ENCODE results near the gene SPOP. TPM values are rescaled to one million over a fixed set of nuclear protein-coding genes. Genes with fewer than 3 reads are reported as not detected.

SPOP gene
- total and polyA plus RNA-seq, 4 donors = 70.3 to 106 (median 78.4) TPM

DNA sequence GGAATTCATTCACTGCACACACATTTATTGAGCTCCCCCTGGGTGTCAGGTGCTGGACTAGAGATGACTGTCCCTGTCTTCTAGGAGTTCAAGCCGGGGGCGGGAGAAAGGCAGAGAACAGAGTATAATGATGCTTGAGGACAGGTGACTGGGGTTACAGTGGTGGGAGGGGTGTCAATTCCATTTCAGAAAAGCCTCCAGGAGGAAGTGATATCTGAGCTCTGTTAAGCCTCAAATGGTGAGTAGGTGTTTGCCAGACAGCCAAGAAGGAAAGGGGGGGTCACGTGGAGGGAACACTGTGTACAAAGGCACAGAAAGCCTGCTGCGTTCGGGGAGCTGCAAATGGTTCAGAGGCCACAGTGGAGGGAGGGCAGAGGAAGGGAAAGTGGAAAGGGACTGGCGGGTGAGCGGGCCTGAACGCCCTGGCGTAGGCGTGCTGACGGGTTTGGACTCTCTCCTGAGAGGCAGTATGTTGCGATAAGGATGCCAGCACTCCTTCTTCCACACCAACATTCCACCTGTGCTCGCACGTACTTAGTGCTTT, 111.9 kb downstream of the SPOP start:
- H3K27me3 ChIP-seq (ENCODE audit: control insufficient read depth, insufficient read depth, low read length) = peaks cover 37% of the 10 kb centered on the region
- no peaks in the 10 kb centered on the region for H3K9me3 ChIP-seq (ENCODE audit: control insufficient read depth, insufficient read depth, low read length)
- H3K4me1 ChIP-seq (ENCODE audit: control insufficient read depth, insufficient read depth, low read length) = peaks cover 22% of the 10 kb centered on the region
- H3K4me3 ChIP-seq (ENCODE audit: low read depth, low read length) = no peak overlapping the region
- H3K36me3 ChIP-seq (ENCODE audit: control insufficient read depth, insufficient read depth, low read length) = no peaks in the 10 kb centered on the region
- H3K27ac ChIP-seq (ENCODE audit: low read depth, low read length) = no peak overlapping the region
- no peak for DNase-seq (ENCODE audit: low read depth in 4 of 6, low spot score in 6 of 6)
- WGBS (ENCODE audit: insufficient coverage) = 21% methylated on average over 6 of the region's 14 CpGs

DNA sequence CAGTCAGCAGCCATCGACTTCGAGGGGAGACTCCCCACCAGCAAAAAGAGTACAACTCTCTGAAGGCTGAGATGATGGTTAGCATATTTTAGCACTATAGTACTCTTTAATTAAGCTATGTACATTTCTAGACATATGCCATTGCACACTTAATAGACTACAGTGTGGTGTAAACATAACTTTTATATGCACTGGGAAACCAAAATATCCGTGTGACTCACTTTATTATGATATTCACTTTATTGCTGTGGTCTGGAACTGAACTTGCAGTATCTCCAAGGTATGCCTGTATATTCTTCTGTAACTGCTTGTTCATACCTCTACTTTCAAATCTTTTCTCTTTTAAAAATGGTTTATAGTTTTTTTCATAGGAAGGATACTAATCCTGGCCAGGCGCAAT, 113.3 kb downstream of the SPOP start:
- Histone ChIP-seq H3K4me1 (ENCODE audit: control insufficient read depth, insufficient read depth, low read length) (peaks cover 12% of the 10 kb centered on the region), H3K27ac (ENCODE audit: low read depth, low read length) (no peak overlapping the region), H3K27me3 (ENCODE audit: control insufficient read depth, insufficient read depth, low read length) (peaks cover 26% of the 10 kb centered on the region), H3K36me3 (ENCODE audit: control insufficient read depth, insufficient read depth, low read length) (no peaks in the 10 kb centered on the region), H3K4me3 (ENCODE audit: low read depth, low read length) (no peak overlapping the region), H3K9me3 (ENCODE audit: control insufficient read depth, insufficient read depth, low read length) (no peaks in the 10 kb centered on the region)
- no peak for DNase-seq (ENCODE audit: low read depth in 4 of 6, low spot score in 6 of 6)
- WGBS (ENCODE audit: insufficient coverage) = 100% methylated on average over 1 of the region's 4 CpGs

- peaks cover 21% of the 10 kb centered on the region for H3K4me1 ChIP-seq (ENCODE audit: control insufficient read depth, insufficient read depth, low read length)
- H3K9me3 ChIP-seq (ENCODE audit: control insufficient read depth, insufficient read depth, low read length) = no peaks in the 10 kb centered on the region
- H3K36me3 ChIP-seq (ENCODE audit: control insufficient read depth, insufficient read depth, low read length) = no peaks in the 10 kb centered on the region
- no peak overlapping the region for H3K27ac ChIP-seq (ENCODE audit: low read depth, low read length)
- peak in 2 of 6 donors; percentile 69 to 77 for DNase-seq (ENCODE audit: low read depth in 4 of 6, low spot score in 6 of 6)
- peaks cover 2% of the 10 kb centered on the region for H3K27me3 ChIP-seq (ENCODE audit: control insufficient read depth, insufficient read depth, low read length)
- no peak overlapping the region for H3K4me3 ChIP-seq (ENCODE audit: low read depth, low read length)
- WGBS (ENCODE audit: insufficient coverage) = 21% methylated on average over 8 of the region's 9 CpGs
These were observed 120.4 kb downstream of the SPOP start for GRCh38 chr17:49557312-49558024.

DNA sequence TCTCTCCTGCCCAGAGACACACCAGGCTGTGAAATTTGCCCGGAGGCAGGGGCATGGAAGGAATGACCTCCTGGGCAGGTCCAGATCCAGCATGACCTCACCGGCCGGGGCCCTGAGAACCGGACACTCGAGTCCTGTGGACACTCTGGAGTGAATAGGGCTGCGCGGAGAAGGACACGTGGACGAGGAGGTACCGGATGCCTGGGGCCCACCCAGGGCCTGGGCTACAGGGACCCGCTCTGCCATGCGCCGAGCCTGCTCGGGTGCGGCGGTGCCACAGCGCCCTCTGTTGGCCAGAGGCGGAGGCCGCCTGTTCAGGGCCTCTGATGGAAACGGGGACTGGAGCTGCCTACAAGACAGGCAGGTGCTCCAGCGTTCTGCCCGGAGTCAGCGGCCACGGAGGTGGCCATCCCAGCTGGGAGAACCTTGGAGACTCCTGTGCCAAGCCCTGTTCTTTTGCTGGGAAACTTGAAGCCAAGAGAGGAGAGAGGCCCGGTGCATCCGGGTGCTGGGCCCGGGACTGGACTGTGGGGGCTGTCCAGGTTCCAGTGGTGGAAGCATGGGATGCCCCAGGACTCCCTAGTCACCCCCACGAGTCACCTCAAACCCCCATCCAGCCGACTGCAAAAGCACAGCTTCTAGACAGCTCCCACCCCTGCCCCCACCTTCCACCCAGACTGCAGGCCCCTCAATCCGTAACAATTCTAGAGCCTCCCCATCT, 121.5 kb downstream of the SPOP start:
- H3K4me3 ChIP-seq (ENCODE audit: low read depth, low read length) = no peak overlapping the region
- peaks cover 28% of the 10 kb centered on the region for H3K4me1 ChIP-seq (ENCODE audit: control insufficient read depth, insufficient read depth, low read length)
- no peak overlapping the region for H3K27ac ChIP-seq (ENCODE audit: low read depth, low read length)
- peak in 3 of 6 donors; percentile 54 to 87 (median 86) for DNase-seq (ENCODE audit: low read depth in 4 of 6, low spot score in 6 of 6)
- H3K27me3 ChIP-seq (ENCODE audit: control insufficient read depth, insufficient read depth, low read length) = peaks cover 2% of the 10 kb centered on the region
- H3K36me3 ChIP-seq (ENCODE audit: control insufficient read depth, insufficient read depth, low read length) = no peaks in the 10 kb centered on the region
- 18% methylated on average over 30 of the region's 30 CpGs for WGBS (ENCODE audit: insufficient coverage)
- no peaks in the 10 kb centered on the region for H3K9me3 ChIP-seq (ENCODE audit: control insufficient read depth, insufficient read depth, low read length)

DNA sequence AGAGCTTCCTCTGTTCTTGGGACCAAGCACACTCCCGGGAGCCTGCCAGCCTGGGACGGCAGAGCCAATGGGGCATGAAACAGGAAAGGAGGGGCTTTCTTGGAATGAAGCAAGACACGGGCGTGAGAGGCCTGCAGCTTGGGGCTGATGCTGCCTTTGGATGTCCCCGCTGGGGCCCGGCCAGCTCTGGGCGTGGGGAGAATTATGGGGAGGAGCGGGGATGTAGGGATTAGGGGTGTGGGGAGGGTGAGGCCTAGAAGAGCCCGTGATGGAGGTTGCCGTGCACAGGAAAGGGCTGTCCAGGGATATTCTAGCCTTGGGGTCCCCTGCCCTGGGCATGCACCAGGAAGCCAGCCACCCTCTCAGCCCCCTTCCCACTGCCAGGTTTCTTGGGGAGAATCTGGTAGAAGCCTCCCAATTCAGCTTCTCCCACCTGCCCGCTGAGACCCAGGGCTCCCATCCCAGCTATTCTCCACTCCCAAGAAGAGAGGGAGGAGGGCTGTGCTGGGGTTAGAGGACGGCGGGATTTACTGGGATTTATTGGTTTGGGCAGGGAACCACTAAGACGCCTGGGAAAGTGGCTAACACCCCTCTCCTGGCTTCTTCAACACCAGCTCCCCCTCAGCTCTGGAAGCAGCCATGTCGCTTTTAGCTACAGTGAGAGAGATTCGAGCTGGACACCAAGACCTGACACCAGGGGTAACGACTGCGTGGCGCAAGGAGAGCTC, 122.2 kb downstream of the SPOP start:
- peaks cover 2% of the 10 kb centered on the region for H3K27me3 ChIP-seq (ENCODE audit: control insufficient read depth, insufficient read depth, low read length)
- H3K27ac ChIP-seq (ENCODE audit: low read depth, low read length) = no peak overlapping the region
- DNase-seq (ENCODE audit: low read depth in 4 of 6, low spot score in 6 of 6) = peak in 1 of 6 donors; percentile 40
- no peak overlapping the region for H3K4me3 ChIP-seq (ENCODE audit: low read depth, low read length)
- H3K9me3 ChIP-seq (ENCODE audit: control insufficient read depth, insufficient read depth, low read length) = no peaks in the 10 kb centered on the region
- H3K4me1 ChIP-seq (ENCODE audit: control insufficient read depth, insufficient read depth, low read length) = peaks cover 28% of the 10 kb centered on the region
- 55% methylated on average over 14 of the region's 19 CpGs for WGBS (ENCODE audit: insufficient coverage)
- no peaks in the 10 kb centered on the region for H3K36me3 ChIP-seq (ENCODE audit: control insufficient read depth, insufficient read depth, low read length)

DNA sequence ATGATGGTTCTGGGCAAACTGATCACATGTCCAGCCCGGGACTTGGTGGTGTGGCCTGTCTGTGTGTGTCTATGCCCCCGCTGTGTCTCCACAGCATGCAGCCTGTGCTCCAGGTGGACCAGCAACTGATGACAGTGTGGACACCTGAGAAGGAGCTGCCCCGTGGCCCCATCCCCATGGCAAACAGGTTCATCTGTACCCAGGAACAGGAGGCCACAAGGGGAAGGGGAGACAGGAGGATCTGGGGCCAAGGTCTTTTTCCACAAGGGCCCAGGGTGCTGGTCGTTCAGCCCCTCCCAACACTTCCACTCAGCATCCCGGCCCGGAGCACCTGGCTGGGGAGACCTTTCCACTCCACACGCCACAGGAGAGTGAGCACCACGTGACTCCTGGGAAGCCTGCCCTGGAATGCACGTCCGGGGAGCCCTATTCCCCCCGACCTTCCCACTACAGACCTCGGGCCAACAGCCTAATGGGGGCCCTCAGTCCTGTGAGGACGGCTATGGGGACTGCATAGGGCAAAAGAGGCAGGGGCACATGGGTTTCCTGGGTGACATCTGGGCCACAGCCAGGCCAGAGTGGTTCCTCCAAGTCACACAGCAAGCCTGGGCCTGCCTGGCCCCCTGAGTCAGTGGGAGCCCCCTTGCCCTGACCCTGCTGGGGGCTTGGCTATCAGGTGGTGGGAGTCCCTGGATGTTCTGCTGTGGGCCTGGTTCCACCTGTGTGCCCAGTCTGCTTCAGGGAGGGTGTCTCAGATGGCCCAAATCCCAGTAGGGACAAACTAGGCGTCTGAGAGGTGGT, 123.0 kb downstream of the SPOP start:
- Histone ChIP-seq H3K36me3 (ENCODE audit: control insufficient read depth, insufficient read depth, low read length) (no peaks in the 10 kb centered on the region), H3K27me3 (ENCODE audit: control insufficient read depth, insufficient read depth, low read length) (peaks cover 2% of the 10 kb centered on the region), H3K4me1 (ENCODE audit: control insufficient read depth, insufficient read depth, low read length) (peaks cover 28% of the 10 kb centered on the region), H3K27ac (ENCODE audit: low read depth, low read length) (no peak overlapping the region), H3K4me3 (ENCODE audit: low read depth, low read length) (no peak overlapping the region), H3K9me3 (ENCODE audit: control insufficient read depth, insufficient read depth, low read length) (no peaks in the 10 kb centered on the region)
- 85% methylated on average over 12 of the region's 14 CpGs for WGBS (ENCODE audit: insufficient coverage)
- no peak for DNase-seq (ENCODE audit: low read depth in 4 of 6, low spot score in 6 of 6)

GRCh38 chr17:49553676-49554335, 124.1 kb downstream of the SPOP start:
- Histone ChIP-seq H3K36me3 (ENCODE audit: control insufficient read depth, insufficient read depth, low read length) (no peaks in the 10 kb centered on the region), H3K9me3 (ENCODE audit: control insufficient read depth, insufficient read depth, low read length) (no peaks in the 10 kb centered on the region), H3K4me1 (ENCODE audit: control insufficient read depth, insufficient read depth, low read length) (peaks cover 29% of the 10 kb centered on the region), H3K27me3 (ENCODE audit: control insufficient read depth, insufficient read depth, low read length) (peaks cover 2% of the 10 kb centered on the region), H3K27ac (ENCODE audit: low read depth, low read length) (no peak overlapping the region), H3K4me3 (ENCODE audit: low read depth, low read length) (no peak overlapping the region)
- no peak for DNase-seq (ENCODE audit: low read depth in 4 of 6, low spot score in 6 of 6)
- 75% methylated on average over 8 of the region's 8 CpGs for WGBS (ENCODE audit: insufficient coverage)

DNA sequence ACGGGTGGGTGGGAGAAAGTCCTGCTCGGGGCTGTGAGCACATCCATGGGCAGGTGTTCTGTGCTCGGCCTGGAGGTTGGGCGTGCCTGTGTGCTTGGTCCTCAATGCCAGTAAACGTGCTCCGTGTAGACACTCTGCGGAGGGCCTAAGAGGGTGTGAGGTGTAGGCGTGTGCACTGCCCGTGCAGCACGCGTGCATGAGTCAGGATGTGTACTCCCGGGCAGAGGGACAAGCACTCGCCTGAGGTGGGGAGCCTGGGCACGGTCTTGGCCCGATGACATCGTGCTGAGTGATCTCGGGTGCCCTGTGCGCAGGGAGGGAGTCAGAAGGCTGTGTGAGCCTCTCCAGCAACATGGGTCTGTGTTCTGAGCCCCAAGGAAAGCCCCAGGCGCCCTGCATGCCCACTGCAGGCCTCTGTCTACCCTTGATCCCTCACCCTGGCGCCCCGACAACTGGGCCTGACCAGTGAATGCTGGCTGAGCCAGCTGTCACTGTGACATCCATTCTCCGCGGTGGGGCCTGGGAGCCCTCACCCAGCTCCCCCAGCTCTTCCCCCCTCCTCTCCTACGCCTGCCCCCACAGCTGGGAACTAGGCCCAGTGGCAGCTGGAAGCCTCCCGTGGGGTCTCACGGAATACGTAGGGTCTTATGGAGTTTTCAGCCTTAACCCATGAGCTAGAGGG, 125.7 kb downstream of the SPOP start:
- H3K4me1 ChIP-seq (ENCODE audit: control insufficient read depth, insufficient read depth, low read length) = peaks cover 45% of the 10 kb centered on the region
- no peaks in the 10 kb centered on the region for H3K36me3 ChIP-seq (ENCODE audit: control insufficient read depth, insufficient read depth, low read length)
- WGBS (ENCODE audit: insufficient coverage) = 72% methylated on average over 27 of the region's 27 CpGs
- H3K27ac ChIP-seq (ENCODE audit: low read depth, low read length) = no peak overlapping the region
- H3K4me3 ChIP-seq (ENCODE audit: low read depth, low read length) = no peak overlapping the region
- DNase-seq (ENCODE audit: low read depth in 4 of 6, low spot score in 6 of 6) = peak in 1 of 6 donors; percentile 8
- no peaks in the 10 kb centered on the region for H3K9me3 ChIP-seq (ENCODE audit: control insufficient read depth, insufficient read depth, low read length)
- no peaks in the 10 kb centered on the region for H3K27me3 ChIP-seq (ENCODE audit: control insufficient read depth, insufficient read depth, low read length)

Data from spinal cord (tissue), 10 donors.